HG03342 (cell line): ENCODE results near the gene LNX1.

ENCODE experiments used
- ATAC-seq: cut with Tn5 transposase; IDR thresholded peaks from one replicate; pipeline ENCODE4 v1.9.1; 2021; ENCODE audit warnings: mild to moderate bottlenecking, moderate library complexity; ENCODE audit not compliant: unreplicated experiment

The LNX1 gene

DNA sequence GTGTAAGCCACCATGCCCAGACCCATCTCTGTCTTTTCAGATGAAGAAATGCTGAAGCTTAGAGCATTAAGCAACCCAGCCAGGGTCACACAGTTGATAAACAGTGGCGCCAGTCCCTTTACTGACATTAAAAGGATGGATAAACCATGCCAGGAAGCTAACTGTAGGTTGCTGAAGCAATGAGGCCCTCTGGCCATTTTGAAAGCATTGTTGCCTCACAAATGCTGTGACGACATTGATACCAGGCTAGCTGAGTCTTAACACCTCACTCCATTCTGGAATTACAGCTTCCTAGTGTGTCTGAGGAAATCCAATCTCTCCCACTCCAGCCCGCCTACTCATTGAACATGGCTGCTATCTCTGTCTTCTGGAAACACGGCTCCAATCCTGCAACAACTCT lies 89.7 kb downstream of the LNX1 start:
- ATAC-seq, result no peak

DNA sequence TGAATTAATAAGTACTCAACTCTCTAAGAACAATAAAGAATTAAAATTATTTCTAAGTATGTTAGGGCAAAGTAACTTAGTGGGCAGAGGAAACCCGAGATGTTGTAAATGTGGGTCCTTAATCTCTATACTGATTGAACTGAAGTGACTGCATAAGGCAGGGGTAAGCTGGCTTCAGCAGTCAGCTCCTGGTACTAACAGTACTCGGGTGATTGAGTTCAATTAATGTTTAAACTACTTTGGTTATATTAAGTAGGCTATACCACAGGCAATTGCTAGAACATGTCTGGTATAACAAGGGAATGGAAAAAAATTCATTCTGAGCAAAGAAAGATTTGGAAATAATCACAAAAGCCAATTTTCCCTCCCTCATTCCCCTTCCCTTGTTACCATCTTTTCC lies 90.7 kb downstream of the LNX1 start:
- ATAC-seq, result no peak

DNA sequence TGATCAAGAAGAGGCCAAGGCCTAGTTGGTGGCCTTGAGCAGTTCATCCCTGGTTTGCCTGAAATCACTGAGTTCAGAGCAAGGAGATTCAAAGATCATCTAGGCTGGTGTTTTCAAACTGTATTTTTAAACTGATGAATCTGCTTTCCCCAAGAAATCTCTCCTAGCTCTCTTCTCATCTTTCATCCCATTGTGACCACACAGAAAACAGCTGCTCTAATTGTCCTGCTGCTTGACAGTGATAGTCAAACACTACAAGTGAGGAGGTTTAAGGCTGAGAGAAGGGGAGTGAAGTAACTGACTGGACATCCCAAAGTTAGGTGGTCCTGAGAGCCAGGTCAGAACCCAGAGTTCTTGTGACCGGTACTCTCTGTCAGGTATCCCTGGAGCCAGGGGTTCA lies 91.5 kb downstream of the LNX1 start:
- no peak for ATAC-seq

DNA sequence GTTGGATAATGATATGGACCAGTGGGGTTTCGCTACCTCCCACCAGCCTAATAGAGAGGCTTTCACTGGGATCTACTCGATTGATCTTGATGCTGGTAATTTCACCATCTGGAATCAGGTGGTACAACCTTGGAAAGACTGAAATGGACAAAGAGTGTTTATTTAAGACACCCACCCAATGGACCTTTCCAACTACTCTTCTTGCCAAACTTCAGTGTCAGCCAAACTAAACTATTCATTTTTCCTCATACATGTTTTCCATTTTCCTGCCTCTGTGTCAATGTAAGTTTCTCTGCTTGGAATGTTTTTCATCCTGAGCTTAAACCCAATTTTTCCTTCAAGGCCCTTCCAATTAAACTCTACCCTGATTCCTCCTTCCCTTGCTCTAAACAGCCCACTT lies 92.6 kb downstream of the LNX1 start:
- no peak for ATAC-seq

DNA sequence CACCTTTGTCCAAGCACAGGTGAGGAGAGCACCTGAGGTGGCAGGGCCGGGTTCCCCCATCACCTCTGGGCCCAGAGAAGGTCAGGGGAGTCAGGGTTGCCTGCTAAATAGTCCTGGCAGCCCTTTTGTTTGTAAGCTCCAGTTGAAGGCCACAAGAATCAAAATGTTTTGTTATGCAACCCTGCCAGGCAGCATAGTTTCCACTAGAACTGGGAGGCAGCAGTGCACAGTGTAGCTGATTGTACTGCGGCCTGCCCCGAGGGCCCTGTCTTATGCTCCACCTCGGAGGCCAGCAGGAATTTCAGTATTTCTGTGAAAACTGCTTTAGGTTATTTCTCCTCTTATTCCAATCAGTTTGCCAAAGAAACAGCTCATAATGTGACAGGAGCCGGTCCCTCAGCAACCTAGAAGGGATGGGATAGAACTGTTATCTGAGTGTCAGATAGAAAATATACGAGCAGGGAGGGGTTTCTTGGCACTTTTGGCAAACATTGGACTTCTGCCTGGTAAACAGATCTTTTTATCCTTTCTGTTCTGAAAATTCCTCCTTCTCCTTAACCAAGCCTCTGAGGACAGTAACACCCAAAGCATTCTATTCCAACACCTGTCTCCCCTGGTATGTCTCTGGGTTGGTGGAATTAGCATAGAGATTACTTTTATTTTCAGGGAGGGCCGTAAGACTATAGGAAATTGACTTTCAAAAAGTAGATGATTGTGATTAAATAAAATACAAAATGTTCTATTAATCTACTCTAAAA lies 93.6 kb downstream of the LNX1 start:
- no peak for ATAC-seq

DNA sequence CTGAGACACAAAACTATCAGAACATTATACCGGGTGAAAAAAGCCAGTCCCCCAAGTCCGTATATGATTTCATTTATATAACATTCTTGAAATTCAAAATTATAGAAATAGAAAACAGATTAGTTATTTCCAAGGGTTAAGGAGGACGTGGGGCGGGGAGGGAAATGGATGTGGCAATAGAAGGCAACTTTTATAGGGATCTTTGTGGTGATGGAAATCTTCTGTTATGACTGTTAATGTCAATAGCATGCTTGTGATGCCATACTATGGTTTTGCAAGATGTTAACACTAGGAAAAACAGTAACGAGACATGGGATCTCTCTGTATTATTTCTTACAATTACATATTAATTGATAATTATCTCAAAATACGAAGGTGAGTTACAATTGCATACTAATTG lies 96.4 kb downstream of the LNX1 start:
- no peak for ATAC-seq

DNA sequence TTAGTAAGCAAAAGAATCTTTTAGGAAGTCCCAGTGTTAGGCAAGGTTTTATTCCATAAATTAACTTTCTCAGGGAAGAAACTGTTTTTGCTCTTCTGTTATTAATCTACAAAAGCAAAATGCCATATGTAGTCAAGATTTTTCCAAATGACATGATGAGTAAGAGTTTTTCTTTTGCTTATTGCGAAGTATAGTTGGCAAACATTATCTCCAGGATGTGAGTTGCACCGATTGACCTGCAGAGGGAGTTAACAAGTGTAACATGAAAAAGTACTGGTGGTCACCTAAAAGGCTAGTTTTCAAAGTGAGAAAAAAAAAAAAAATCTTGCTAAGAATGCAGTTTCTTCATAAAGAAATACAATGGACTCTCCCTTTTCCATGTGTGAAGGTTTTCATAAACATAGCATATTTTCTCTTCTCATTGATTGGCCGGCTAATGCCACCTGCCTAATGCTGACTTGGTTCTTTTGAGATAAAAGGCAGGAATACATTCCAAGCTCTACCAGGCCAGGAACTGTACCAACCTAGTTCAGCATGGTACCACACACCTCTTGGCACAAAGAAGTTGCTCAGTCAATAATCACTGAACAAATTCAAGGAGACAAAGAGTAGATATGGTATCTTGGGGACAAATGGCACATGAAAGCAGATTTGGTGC lies 100.2 kb downstream of the LNX1 start:
- ATAC-seq, result no peak

DNA sequence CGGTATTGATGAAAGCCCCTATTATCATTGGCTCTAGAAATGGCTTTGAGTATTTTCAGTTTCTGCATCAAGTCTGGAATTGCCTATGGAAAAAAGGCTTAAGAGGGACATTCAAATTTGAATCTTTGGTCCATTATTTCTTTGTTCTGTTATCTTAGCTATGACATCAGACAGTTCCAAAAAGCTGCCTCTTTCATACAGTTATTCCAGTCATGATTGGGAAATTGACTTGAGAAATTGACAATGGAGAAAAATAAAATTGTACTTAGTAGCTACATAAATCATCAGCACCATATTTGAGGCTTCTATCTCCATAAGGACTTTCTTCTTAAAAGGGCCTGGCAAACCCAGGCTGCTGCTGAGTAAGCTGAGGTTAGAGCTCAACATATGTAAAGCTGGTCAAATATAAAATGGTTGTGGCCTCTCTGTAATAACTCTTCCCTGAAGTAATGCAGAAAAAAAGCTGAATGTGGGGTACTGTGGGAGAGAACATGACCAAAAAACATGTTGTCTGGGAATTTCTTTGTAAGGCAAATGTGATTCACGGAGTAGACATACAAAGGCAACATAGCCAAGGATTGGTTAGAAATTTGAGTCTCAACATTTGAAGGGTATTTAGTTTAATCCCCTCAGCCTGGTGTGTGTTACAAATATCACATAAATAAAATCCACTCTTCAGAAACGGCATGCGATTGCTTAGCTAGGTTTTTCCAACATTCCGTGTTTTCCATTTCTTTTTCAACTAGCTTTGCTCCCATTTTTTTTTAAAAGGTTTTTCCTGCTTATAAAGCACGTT lies 100.9 kb downstream of the LNX1 start:
- no peak for ATAC-seq

DNA sequence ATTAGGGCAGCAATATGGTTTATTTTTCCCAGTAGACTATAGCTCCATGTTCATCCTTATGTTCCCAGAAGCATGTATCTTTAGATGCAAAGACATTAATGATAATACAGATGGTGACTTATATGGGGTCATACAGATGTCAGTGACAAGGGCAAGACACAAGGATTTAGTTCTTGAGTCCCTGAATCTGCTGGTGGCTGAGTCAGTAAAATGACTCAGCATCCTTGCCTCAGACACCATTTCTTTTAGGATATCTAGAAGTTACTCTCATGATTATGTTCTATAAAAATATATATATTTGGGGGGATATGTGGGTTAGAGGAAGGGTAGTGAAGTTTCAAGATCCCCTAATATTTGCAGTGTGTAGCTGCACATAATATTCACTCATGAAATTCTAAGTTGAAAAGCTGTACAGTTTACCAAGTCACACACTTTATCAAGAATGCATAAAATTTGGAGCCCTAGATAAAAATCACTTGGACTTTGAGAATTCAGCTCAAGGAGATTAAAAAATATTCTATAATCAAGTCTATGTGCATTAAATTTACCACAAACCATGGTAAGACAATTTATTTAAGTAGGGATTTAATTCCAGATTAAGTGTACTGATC lies 101.9 kb downstream of the LNX1 start:
- no peak for ATAC-seq

DNA sequence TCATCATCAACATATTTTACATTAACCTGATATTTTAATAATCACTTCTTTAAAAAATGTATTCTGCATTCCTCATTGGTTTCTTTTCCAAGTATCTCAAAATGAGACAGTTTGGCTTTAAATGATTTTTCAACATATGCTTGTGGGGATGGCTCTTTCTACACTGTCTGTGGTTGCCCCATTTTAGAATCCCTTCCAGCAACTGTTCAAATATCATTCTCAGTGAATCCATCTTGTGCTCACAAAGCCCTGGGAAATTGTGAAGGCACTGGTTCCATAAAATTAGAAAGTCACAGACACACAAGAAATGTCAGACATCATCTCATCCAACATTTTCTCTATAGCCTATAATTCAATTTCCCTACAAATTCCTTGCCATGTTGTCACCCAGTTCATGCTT lies 103.5 kb downstream of the LNX1 start:
- ATAC-seq, result no peak

DNA sequence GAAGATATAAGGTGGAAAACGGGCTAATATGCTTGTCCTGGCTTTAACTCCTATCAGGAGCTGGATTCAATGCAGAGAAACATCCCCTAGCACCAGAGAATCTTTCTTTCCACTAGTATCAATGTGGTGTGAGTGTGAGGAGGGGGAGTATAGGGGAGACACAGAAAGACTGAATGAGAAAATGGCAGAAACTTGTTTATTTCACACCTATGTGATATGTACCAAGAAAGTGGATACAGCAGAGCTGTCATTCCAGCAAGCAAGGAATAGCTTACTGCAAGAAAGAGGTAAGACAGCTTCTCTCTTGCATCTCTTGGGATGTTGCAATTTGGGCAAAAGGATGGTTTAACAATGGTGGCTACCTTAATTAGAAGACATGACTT lies 105.6 kb downstream of the LNX1 start:
- ATAC-seq, result no peak

DNA sequence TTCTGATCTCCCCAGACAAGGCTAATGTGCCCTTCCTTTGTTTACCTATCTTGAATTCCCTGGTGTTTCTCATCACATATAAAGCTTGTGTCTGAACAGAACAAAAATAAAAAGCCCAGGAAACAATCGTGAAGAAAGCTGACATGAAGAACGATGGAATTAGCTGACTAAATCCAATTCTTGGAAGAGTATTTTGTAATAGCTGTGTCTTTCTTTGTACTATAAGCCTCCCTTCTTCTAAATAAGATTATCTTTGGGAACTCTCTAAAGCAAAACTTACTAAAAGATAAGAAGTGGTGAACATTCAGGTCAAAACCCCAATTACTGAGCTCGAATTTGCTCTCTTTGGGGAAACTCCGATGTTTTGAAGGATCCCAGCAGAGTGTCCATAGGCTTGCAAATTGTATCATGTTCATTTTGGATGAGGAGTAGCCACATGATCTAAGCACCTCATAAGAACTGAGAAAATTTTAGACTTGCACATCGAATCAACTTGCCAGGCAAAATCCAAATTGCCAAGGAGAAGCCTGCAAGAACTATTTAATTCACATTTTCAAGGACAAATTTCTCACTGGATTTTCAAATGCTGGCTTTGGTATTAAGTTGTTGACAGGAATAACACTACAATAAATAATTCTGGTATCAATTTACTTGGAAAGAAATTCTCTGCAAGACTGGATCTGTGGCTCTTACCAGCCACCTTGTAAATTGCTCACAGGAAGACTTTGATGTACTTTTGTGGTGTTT lies 106.2 kb downstream of the LNX1 start:
- ATAC-seq, result no peak

DNA sequence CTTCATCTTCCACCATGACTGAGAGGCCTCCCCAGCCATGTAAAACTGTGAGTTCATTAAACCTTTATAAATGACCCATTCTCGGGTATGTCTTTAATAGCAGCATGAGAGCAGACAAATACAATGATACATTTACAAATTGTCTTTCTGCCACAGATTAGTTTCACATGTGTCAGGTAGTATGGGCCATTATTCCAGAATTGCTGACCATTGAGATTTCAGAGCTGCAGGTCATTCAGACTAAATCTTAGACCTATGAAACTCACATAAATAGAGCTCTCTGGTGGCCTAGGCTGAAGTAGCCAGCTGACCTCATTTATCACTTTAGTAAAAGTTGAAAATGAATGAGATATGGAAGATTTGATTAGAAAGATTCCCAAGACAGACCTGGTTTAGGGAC lies 108.0 kb downstream of the LNX1 start:
- no peak for ATAC-seq

DNA sequence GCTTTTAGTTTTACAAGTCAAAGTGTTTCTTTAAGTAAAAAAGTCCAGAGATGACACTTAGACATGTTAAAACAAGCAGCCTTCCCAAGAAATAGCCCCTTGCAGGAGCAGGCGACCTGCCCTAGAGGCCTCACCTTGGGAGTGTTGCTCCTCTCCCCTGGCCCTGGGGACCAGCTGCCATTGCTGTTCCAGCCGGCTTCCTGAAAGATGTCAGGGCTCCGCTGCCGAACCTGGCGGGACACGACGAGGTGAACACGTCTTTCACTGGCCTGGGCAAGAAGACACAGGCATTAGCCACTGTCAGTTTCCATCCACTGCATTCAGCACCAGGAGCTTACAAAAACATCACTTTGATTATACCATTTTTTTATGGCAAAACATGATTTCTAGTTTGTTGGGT lies 109.7 kb downstream of the LNX1 start:
- no peak for ATAC-seq

DNA sequence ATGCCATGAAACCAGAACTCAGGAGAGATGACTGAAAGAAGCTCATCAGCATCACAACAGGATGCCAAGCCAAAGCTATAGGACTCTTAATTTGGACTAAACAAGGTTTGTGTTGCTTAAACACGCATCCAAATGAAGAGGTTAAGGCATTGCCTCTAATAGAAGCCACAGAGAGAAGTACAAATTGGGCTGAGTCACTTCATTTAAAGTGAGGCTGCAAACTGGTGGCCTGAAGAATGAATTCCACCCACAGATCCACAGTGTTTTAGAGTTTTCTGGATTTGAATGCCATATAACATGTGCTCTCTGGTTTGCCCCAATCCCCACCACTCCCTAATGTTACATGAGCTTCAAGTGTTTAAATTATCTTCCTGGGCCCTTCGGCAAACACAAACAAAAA lies 110.4 kb downstream of the LNX1 start:
- ATAC-seq, result no peak

DNA sequence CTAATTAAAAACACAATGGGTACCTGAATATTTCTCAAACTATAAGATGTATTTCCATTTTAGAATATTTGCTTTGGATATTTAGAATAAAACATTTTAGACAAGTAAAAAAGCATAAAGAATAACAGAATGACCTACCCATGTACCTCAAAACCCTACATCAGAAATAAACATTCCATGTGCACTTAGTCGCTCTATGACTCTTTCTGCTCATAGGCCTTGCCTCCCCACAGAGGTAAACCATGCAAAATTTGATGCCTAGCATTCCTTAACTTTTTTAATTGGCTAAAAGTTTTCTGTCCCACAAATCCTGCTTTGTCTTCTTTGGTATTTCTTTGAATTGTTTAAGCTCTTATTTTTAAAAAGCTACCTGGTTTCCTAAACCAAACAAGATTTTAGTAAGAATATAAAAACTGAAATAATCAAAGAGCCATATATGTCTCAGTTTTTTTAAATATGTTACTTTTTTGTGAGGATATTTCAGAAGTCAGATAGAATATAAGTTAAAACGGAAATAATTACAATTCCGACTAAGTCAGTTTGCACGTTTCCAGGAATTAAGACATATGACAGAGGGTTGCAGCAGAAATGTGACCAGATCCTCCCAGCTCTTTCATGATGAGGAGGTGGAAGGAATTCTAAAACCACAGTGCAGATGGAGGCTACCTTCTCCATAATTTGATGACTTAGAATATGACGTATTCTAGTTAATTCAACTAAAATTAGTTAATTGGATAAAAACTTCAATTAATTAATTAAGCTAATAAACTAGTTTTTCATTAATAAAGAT lies 111.4 kb downstream of the LNX1 start:
- no peak for ATAC-seq

DNA sequence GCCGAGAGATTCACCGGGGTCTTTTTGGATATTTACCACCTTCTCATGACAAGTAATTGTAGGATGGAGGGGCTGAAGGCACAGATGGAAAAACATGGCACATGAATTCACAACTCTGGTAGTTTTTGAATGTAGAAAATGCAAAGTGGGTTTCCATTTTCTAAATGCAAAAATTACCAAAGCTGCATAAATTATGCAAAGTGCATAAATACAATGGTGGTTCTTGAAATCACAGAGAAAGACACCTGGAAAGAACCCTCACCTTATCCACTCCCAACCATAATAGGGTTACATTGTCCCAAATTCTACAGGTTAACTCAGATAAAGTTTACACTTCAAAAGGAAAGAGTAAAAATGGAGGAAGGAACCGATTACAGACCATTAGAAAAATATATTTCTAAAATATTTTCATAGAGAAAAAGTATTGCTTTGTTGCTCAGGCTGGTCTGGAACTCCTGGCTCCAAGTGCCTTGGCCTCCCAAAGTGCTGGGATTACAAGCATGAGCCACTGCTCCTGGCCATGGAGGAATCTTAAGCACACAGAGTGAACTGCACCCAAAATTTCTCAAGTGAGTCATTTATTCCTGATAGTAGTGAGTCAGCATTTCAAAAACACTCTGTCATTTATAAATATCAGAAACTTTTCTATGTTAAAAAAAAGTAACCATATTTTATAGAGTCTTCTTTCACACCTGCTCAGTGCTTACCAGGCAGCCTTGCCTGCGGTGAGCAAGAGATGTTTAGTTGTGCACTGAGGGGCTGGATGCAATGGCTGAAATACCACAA lies 112.4 kb downstream of the LNX1 start:
- ATAC-seq, result no peak

DNA sequence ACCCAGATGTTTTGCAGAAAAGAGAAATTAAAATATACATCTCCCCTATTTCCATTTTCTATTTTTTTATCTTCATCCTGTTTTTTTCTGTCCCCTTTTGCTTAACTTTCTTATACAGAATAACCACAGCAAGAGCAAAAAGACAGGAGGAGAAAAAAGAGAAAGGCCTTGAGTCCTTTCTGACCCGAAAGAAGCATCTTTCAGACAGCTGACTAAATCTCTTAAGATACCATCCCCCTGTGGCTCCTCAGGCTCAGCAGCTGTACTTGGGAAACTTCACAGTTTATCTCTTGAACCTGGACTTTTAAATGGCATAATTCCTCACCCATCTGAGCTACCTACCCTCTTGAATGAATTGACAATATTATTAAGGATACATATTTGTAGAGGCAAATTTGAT lies 113.7 kb downstream of the LNX1 start:
- no peak for ATAC-seq

DNA sequence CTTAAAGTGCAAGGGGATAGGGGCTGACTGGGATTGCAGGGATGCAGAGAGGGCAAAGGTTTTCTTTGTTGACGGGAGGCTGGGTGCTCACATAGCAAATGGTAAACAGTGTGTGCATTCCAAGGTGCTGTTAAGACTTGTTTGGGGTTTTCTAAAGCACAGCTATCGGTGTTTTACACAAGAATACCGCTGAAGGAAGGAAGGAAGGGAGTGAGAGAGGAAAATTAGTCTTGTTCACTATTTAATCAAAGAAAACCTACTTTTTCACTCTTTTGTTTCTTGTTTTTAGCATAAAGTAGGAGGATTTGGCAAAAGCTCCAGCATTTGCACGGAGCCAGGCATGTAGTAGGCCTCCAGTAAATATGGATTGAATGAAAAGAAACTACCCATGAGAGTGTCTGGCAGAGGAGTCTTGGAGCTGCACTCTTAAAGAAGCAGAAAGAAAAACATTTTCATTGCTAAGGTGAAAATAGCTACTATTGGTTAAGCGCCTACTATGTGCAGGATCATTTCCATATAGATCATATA lies 114.2 kb downstream of the LNX1 start:
- no peak for ATAC-seq
